Loucy (cell line): ENCODE measurements around the gene ARID4A.

Source experiments
- EZH2phosphoT487 ChIP-seq: fragments of 200-600 bp; IDR thresholded peaks from 2 replicates; pipeline ENCODE4 v1.6.1; 2018; ENCODE audit warnings: antibody characterized with exemption, mild to moderate bottlenecking, moderate library complexity, borderline replicate concordance
- TF ChIP-seq, protein P1 (sequence below): fragments of 200-600 bp; sonication (generic); conservative IDR thresholded peaks from 2 replicates; pipeline ENCODE4 v1.5.1; 2014; ENCODE audit warnings: mild to moderate bottlenecking, antibody characterized with exemption, low read length

DNA sequence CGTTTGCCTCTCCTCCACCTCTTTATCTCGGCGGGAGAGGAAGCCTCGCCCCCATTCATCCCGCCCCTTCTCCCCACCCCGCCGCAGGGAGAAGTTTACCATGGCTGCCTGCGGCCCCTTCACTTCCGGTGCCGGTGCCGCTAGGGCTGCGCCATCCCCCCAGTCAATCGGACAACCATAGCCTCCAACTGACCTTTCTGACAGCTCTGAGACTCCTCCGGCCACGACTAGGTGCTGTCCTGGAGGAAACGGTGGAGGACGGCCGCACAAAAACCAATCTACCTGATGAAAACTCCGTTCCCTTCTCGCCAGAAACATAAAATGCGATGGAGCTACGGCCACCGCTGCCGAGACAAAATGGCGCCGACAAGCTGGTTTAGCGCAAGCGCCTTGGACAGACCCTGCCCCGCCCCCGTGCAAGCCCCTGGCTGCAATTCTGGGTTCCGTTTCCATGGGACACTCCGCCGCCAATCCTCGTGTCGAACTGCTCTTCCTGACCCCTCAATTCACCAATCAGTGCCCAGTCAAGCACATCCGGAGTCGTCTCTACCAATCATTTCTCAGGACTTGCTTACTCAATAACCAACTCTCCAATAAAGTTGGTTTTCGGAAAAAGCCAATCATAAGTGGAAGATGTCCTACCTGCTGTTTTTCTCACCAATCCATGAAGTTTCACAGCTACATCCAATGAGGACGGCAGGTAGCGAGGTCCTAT is 436 bp upstream of the ARID4A start:
- TF ChIP-seq, protein P1, sequence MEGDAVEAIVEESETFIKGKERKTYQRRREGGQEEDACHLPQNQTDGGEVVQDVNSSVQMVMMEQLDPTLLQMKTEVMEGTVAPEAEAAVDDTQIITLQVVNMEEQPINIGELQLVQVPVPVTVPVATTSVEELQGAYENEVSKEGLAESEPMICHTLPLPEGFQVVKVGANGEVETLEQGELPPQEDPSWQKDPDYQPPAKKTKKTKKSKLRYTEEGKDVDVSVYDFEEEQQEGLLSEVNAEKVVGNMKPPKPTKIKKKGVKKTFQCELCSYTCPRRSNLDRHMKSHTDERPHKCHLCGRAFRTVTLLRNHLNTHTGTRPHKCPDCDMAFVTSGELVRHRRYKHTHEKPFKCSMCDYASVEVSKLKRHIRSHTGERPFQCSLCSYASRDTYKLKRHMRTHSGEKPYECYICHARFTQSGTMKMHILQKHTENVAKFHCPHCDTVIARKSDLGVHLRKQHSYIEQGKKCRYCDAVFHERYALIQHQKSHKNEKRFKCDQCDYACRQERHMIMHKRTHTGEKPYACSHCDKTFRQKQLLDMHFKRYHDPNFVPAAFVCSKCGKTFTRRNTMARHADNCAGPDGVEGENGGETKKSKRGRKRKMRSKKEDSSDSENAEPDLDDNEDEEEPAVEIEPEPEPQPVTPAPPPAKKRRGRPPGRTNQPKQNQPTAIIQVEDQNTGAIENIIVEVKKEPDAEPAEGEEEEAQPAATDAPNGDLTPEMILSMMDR, result no peak
- no peak for TF ChIP-seq EZH2phosphoT487
